Stimulated activated naive CD8-positive, alpha-beta T cell treated with anti-CD3 and anti-CD28 coated beads, Interleukin-15, amount 100 ng/mL, for 72 hours (primary cell): ENCODE measurements around the gene DTNBP1.

ENCODE experiments used
- ATAC-seq: fragments of 150-1000 bp; cut with Tn5 transposase; 2 replicates; pipeline ENCODE4 v1.10.0; 2021; ENCODE audit warnings: mild to moderate bottlenecking, moderate library complexity
- DNase-seq, 2 donors: peaks; one replicate each; pipeline ENCODE4 v3.0.0; 2021 to 2022
- H3K27ac Mint-ChIP-seq, 2 donors: one replicate each; pipeline ENCODE4 v1.8.0; 2022; ENCODE audit warnings: mild to moderate bottlenecking in 2 of 2, mixed read lengths in 2 of 2, moderate library complexity in 2 of 2
- H3K27me3 Mint-ChIP-seq: one replicate; pipeline ENCODE4 v1.8.0; 2022; ENCODE audit warnings: mixed read lengths
- H3K4me1 Mint-ChIP-seq: one replicate; pipeline ENCODE4 v1.8.0; 2022; ENCODE audit warnings: mild to moderate bottlenecking, mixed read lengths
- H3K4me3 Mint-ChIP-seq, 2 donors: one replicate each; pipeline ENCODE4 v1.8.0; 2022; ENCODE audit warnings: mild to moderate bottlenecking in 2 of 2, mixed read lengths in 2 of 2, moderate library complexity in 1 of 2
- H3K9me3 Mint-ChIP-seq, 2 donors: one replicate each; pipeline ENCODE4 v1.8.0; 2022; ENCODE audit warnings: mixed read lengths in 2 of 2

DTNBP1 gene

GRCh38 chr6:15498640-15499039 lies 164.2 kb downstream of the DTNBP1 start:
- ATAC-seq: no peak
- H3K9me3 Mint-ChIP-seq: no peaks in the 10 kb centered on the region
- H3K4me3 Mint-ChIP-seq: no peak overlapping the region
- no peak for DNase-seq
- H3K27me3 Mint-ChIP-seq: no peaks in the 10 kb centered on the region
- peaks cover 17% of the 10 kb centered on the region for H3K4me1 Mint-ChIP-seq
- H3K27ac Mint-ChIP-seq: no peak overlapping the region

GRCh38 chr6:15496345-15497131 lies 166.3 kb downstream of the DTNBP1 start:
- Mint-ChIP-seq H3K4me1 (peaks cover 31% of the 10 kb centered on the region), H3K9me3 (no peaks in the 10 kb centered on the region), H3K27me3 (no peaks in the 10 kb centered on the region), H3K4me3 (no peak overlapping the region), H3K27ac (peak overlapping the region in 1 of 2 donors; percentile 78)
- ATAC-seq (no peak), DNase-seq (no peak)

GRCh38 chr6:15495375-15495901 lies 167.4 kb downstream of the DTNBP1 start:
- Mint-ChIP-seq H3K4me1 (peaks cover 42% of the 10 kb centered on the region), H3K27me3 (no peaks in the 10 kb centered on the region), H3K27ac (peak overlapping the region in 1 of 2 donors; percentile 72), H3K9me3 (no peaks in the 10 kb centered on the region), H3K4me3 (no peak overlapping the region)
- no peak for DNase-seq
- ATAC-seq: no peak

- Mint-ChIP-seq H3K4me1 (peaks cover 52% of the 10 kb centered on the region), H3K9me3 (no peaks in the 10 kb centered on the region), H3K27ac (no peak overlapping the region), H3K27me3 (no peaks in the 10 kb centered on the region), H3K4me3 (no peak overlapping the region)
- DNase-seq (no peak), ATAC-seq (no peak)
Observed at GRCh38 chr6:15493437-15494168, 169.2 kb downstream of the DTNBP1 start.

GRCh38 chr6:15491986-15492269 lies 170.9 kb downstream of the DTNBP1 start:
- no peaks in the 10 kb centered on the region for H3K9me3 Mint-ChIP-seq
- no peaks in the 10 kb centered on the region for H3K27me3 Mint-ChIP-seq
- no peak overlapping the region for H3K27ac Mint-ChIP-seq
- ATAC-seq (no peak), DNase-seq (no peak)
- H3K4me1 Mint-ChIP-seq: peaks cover 50% of the 10 kb centered on the region
- H3K4me3 Mint-ChIP-seq: peak overlapping the region in 1 of 2 donors; percentile 13

- H3K4me1 Mint-ChIP-seq: peaks cover 50% of the 10 kb centered on the region
Observed at GRCh38 chr6:15491255-15491985, 171.4 kb downstream of the DTNBP1 start.

GRCh38 chr6:15490242-15491100 lies 172.4 kb downstream of the DTNBP1 start:
- H3K27ac Mint-ChIP-seq: no peak overlapping the region
- peaks cover 50% of the 10 kb centered on the region for H3K4me1 Mint-ChIP-seq
- no peaks in the 10 kb centered on the region for H3K9me3 Mint-ChIP-seq
- H3K27me3 Mint-ChIP-seq: no peaks in the 10 kb centered on the region
- no peak overlapping the region for H3K4me3 Mint-ChIP-seq
- ATAC-seq (peak; percentile 26), DNase-seq (no peak)

More at GRCh38 chr6:15491255-15491985, 171.4 kb downstream of the DTNBP1 start:
- H3K27me3 Mint-ChIP-seq: no peaks in the 10 kb centered on the region
- peak overlapping the region in 1 of 2 donors; percentile 94 for H3K27ac Mint-ChIP-seq
- DNase-seq (peak; percentile 61 to 72), ATAC-seq (peak; percentile 83)
- H3K4me3 Mint-ChIP-seq: no peak overlapping the region
- no peaks in the 10 kb centered on the region for H3K9me3 Mint-ChIP-seq

- H3K4me1 Mint-ChIP-seq: peaks cover 53% of the 10 kb centered on the region
Observed at GRCh38 chr6:15489261-15489962, 173.4 kb downstream of the DTNBP1 start.

GRCh38 chr6:15487262-15487661 lies 175.6 kb downstream of the DTNBP1 start:
- ATAC-seq (no peak), DNase-seq (no peak)
- Mint-ChIP-seq H3K4me3 (no peak overlapping the region), H3K9me3 (no peaks in the 10 kb centered on the region), H3K4me1 (peaks cover 52% of the 10 kb centered on the region), H3K27me3 (no peaks in the 10 kb centered on the region), H3K27ac (peak overlapping the region in 1 of 2 donors; percentile 26)

More at GRCh38 chr6:15489261-15489962, 173.4 kb downstream of the DTNBP1 start:
- Mint-ChIP-seq H3K27ac (peak overlapping the region in 1 of 2 donors; percentile 71), H3K4me3 (no peak overlapping the region), H3K27me3 (no peaks in the 10 kb centered on the region), H3K9me3 (no peaks in the 10 kb centered on the region)
- DNase-seq (no peak), ATAC-seq (no peak)

GRCh38 chr6:15485936-15486335 lies 176.9 kb downstream of the DTNBP1 start:
- Mint-ChIP-seq H3K4me1 (peaks cover 50% of the 10 kb centered on the region), H3K9me3 (no peaks in the 10 kb centered on the region), H3K4me3 (no peak overlapping the region), H3K27ac (no peak overlapping the region), H3K27me3 (no peaks in the 10 kb centered on the region)
- DNase-seq (no peak), ATAC-seq (no peak)

GRCh38 chr6:15484821-15485220 lies 178.0 kb downstream of the DTNBP1 start:
- Mint-ChIP-seq H3K9me3 (no peaks in the 10 kb centered on the region), H3K4me1 (peaks cover 50% of the 10 kb centered on the region), H3K4me3 (no peak overlapping the region), H3K27ac (no peak overlapping the region), H3K27me3 (no peaks in the 10 kb centered on the region)
- ATAC-seq: no peak
- no peak for DNase-seq

- ATAC-seq (no peak), DNase-seq (no peak)
- peaks cover 49% of the 10 kb centered on the region for H3K4me1 Mint-ChIP-seq
- H3K4me3 Mint-ChIP-seq: no peak overlapping the region
- no peaks in the 10 kb centered on the region for H3K27me3 Mint-ChIP-seq
- peak overlapping the region; percentile 59 to 76 for H3K27ac Mint-ChIP-seq
- no peaks in the 10 kb centered on the region for H3K9me3 Mint-ChIP-seq
Observed at GRCh38 chr6:15484140-15484539, 178.7 kb downstream of the DTNBP1 start.

GRCh38 chr6:15483060-15483459 lies 179.8 kb downstream of the DTNBP1 start:
- no peaks in the 10 kb centered on the region for H3K27me3 Mint-ChIP-seq
- no peaks in the 10 kb centered on the region for H3K9me3 Mint-ChIP-seq
- no peak overlapping the region for H3K27ac Mint-ChIP-seq
- no peak overlapping the region for H3K4me3 Mint-ChIP-seq
- DNase-seq (no peak), ATAC-seq (no peak)
- H3K4me1 Mint-ChIP-seq: peaks cover 43% of the 10 kb centered on the region
